Keratinocyte (primary cell): ENCODE measurements around the gene NDUFAB1. TPM values are rescaled to one million over a fixed set of nuclear protein-coding genes. Genes with fewer than 3 reads are reported as not detected.
"Not testable (repeated sequence)": the region's sequence is repeated elsewhere in the genome, so short reads cannot be mapped to it uniquely, and the experiment has no call there.

ENCODE experiments used
- DNase-seq: peaks from one replicate; pipeline ENCODE4 v3.0.0-alpha.2; 2011; ENCODE audit warnings: low read depth, missing footprints, low spot score
- FAIRE-seq: peaks from 2 replicates; lab custom pipeline; 2011; peaks lifted over from hg19 to GRCh38; lab: Jason Lieb, UNC
- H2AFZ ChIP-seq: 2 replicates; pipeline ENCODE4 v1.6.0; 2012; ENCODE audit warnings: low read length, control low read depth, inconsistent platforms; ENCODE audit not compliant: control insufficient read depth
- H3K27ac ChIP-seq: 2 replicates; pipeline ENCODE4 v1.5.1; 2011; ENCODE audit warnings: low read length; ENCODE audit not compliant: control insufficient read depth, insufficient read depth
- H3K27me3 ChIP-seq: 3 replicates; pipeline ENCODE4 v1.6.0; 2011; ENCODE audit warnings: low read length; ENCODE audit not compliant: control insufficient read depth, insufficient read depth; ENCODE audit errors: extremely low read depth
- H3K36me3 ChIP-seq, 2 experiments: 2 replicates in 1 of 2; 3 replicates in 1 of 2; pipeline ENCODE4 v1.5.1; 2011; ENCODE audit warnings: low read length in 2 of 2, mild to moderate bottlenecking in 1 of 2; ENCODE audit not compliant: control insufficient read depth in 2 of 2, insufficient read depth in 2 of 2; ENCODE audit errors: extremely low read depth in 1 of 2
- H3K4me1 ChIP-seq: 3 replicates; pipeline ENCODE4 v1.5.1; 2011; ENCODE audit warnings: low read length; ENCODE audit not compliant: control insufficient read depth, insufficient read depth; ENCODE audit errors: extremely low read depth
- H3K4me2 ChIP-seq: 3 replicates; pipeline ENCODE4 v1.6.0; 2011; ENCODE audit warnings: low read depth, low read length; ENCODE audit not compliant: control insufficient read depth, insufficient read depth; ENCODE audit errors: extremely low read depth
- H3K4me3 ChIP-seq, 3 experiments: fragments of 200-600 bp in 1 of 3; sonication (generic) in 1 of 3; 2 replicates in 2 of 3; 3 replicates in 1 of 3; pipeline ENCODE4 v1.5.1; 2011 to 2016; ENCODE audit warnings: low read length in 3 of 3, mild to moderate bottlenecking in 3 of 3, control low read depth in 2 of 3, inconsistent platforms in 1 of 3, low read depth in 1 of 3, mixed read lengths in 1 of 3, mixed run types in 1 of 3, moderate library complexity in 1 of 3; ENCODE audit not compliant: control insufficient read depth in 2 of 3, insufficient read depth in 2 of 3; ENCODE audit errors: extremely low read depth in 1 of 3
- H3K79me2 ChIP-seq: 2 replicates; pipeline ENCODE4 v1.6.0; 2012; ENCODE audit warnings: low read length; ENCODE audit not compliant: control insufficient read depth, insufficient read depth
- H3K9ac ChIP-seq: 3 replicates; pipeline ENCODE4 v1.6.0; 2011; ENCODE audit warnings: low read length; ENCODE audit not compliant: control insufficient read depth, insufficient read depth; ENCODE audit errors: extremely low read depth
- H3K9me1 ChIP-seq: 3 replicates; pipeline ENCODE4 v1.6.0; 2011; ENCODE audit warnings: low read length; ENCODE audit not compliant: control insufficient read depth, insufficient read depth; ENCODE audit errors: extremely low read depth
- H3K9me3 ChIP-seq: 2 replicates; pipeline ENCODE4 v1.5.1; 2012; ENCODE audit warnings: low read depth, low read length; ENCODE audit not compliant: control insufficient read depth
- H4K20me1 ChIP-seq: 3 replicates; pipeline ENCODE4 v1.6.0; 2011; ENCODE audit warnings: low read length; ENCODE audit not compliant: control insufficient read depth, insufficient read depth; ENCODE audit errors: extremely low read depth
- EZH2 ChIP-seq: IDR thresholded peaks from one replicate; pipeline ENCODE4 v1.6.1; 2012; ENCODE audit warnings: inconsistent platforms, mild to moderate bottlenecking, low read length, moderate library complexity
- dilution Hi-C: fragments of 300-500 bp; cut with MboI; formaldehyde crosslinking; loops from one replicate; pipeline ENCODE4 v1.7.0; 2020; ENCODE audit warnings: low sequenced_read_pairs; ENCODE audit not compliant: extremely low pct_ligation_motif_present
- polyA plus RNA-seq, 5 experiments: library from polyadenylated mRNA; depleted of rRNA in 3 of 5; stranded (reverse) in 3 of 5; stranded (forward) in 1 of 5; unstranded in 1 of 5; fragments of >200 nt; gene quantifications; 1 replicate in 1 of 5; 2 replicates in 3 of 5; 3 replicates in 1 of 5; pipeline versions ENCODE4 v1.2.1 to v1.2.3, GENCODE V29; 2011 to 2012; ENCODE audit warnings: missing spikeins in 2 of 5, low read depth in 1 of 5, low replicate concordance in 1 of 5
- TF ChIP-seq, protein P1 (sequence below), 3 experiments: IDR thresholded peaks in 1 of 3; conservative IDR thresholded peaks in 1 of 3; optimal IDR thresholded peaks in 1 of 3; 2 replicates in 2 of 3; 3 replicates in 1 of 3; pipeline versions ENCODE3 to v1.5.1; 2011; ENCODE audit warnings: low read length in 3 of 3, mild to moderate bottlenecking in 3 of 3, moderate library complexity in 2 of 3, control low read depth in 1 of 3, inconsistent platforms in 1 of 3; ENCODE audit not compliant: insufficient read depth in 2 of 3; ENCODE audit errors: extremely low read depth in 1 of 3

NDUFAB1 gene
- polyA plus RNA-seq, 1 donor (not counting 4 experiments of a cell fraction or from before 2014, with no cell fraction given), result 202 TPM

DNA sequence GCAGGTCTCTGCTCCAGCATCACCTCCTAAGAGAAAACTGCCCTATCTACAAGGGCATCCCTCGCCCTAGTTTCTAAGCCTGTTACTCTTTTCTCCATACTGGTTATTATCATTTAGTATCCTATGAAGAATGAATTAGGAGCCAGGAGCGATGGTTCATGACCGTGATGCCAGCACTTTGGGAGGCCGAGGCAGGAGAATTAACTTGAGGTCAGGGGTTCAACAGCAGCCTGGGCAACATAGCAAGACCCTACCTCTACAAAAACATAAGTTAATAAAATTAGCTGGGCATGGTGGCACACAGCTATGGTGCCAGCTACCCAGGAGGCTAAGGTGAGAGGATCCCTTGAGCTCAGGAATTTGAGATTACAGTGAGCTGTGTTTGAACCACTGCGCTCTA is 46.2 kb downstream of the NDUFAB1 start:
- no peaks in the 10 kb centered on the region for H3K9me1 ChIP-seq
- peaks cover 30 to 36% of the 10 kb centered on the region in 2 experiments for H3K36me3 ChIP-seq
- H3K27ac ChIP-seq, result no peak overlapping the region
- DNase-seq (no peak), FAIRE-seq (no peak)
- no peak overlapping the region for H3K9ac ChIP-seq
- no peaks in the 10 kb centered on the region for H4K20me1 ChIP-seq
- no peaks in the 10 kb centered on the region for H3K9me3 ChIP-seq
- H2AFZ ChIP-seq, result no peak overlapping the region
- no peak overlapping the region for H3K4me2 ChIP-seq
- TF ChIP-seq, protein P1, sequence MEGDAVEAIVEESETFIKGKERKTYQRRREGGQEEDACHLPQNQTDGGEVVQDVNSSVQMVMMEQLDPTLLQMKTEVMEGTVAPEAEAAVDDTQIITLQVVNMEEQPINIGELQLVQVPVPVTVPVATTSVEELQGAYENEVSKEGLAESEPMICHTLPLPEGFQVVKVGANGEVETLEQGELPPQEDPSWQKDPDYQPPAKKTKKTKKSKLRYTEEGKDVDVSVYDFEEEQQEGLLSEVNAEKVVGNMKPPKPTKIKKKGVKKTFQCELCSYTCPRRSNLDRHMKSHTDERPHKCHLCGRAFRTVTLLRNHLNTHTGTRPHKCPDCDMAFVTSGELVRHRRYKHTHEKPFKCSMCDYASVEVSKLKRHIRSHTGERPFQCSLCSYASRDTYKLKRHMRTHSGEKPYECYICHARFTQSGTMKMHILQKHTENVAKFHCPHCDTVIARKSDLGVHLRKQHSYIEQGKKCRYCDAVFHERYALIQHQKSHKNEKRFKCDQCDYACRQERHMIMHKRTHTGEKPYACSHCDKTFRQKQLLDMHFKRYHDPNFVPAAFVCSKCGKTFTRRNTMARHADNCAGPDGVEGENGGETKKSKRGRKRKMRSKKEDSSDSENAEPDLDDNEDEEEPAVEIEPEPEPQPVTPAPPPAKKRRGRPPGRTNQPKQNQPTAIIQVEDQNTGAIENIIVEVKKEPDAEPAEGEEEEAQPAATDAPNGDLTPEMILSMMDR (optimal IDR thresholded peaks at IDR 0.05 in 1 of 3, IDR thresholded peaks at IDR 0.05 in 1 of 3, conservative IDR thresholded peaks at IDR 0.05 in 1 of 3; ENCODE audit: extremely low read depth in 1 of 3, insufficient read depth in 2 of 3, low read length in 3 of 3), result no peak
- no peak for TF ChIP-seq EZH2
- dilution Hi-C loops, result no loop called here
- no peaks in the 10 kb centered on the region for H3K79me2 ChIP-seq
- no peaks in the 10 kb centered on the region for H3K4me1 ChIP-seq
- no peak overlapping the region for H3K4me3 ChIP-seq
- H3K27me3 ChIP-seq, result no peaks in the 10 kb centered on the region

DNA sequence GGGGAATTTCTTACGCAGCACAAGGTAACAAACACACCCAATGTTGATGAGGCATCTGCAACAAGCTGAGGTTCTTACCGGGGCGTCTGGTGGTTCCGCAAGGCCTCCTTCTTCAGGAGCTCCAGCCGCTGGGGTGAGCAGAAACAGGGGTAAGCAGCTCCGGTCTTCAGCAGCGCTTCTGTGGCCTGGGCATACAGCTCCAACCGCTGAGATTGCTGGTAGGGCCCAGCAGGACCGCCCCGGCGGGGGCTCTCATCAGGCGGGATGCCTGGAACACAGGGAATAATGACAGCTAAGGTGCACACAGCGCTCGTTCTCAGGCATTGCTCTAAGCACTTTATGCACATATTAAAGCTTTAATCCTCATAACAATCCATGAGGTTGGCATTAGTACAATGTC is 51.7 kb downstream of the NDUFAB1 start:
- Histone ChIP-seq H3K36me3 (peaks cover 20 to 42% of the 10 kb centered on the region in 2 experiments), H3K4me3 (no peak overlapping the region), H4K20me1 (no peaks in the 10 kb centered on the region), H3K79me2 (no peaks in the 10 kb centered on the region), H3K9me3 (no peaks in the 10 kb centered on the region), H3K27ac (no peak overlapping the region), H3K27me3 (no peaks in the 10 kb centered on the region), H3K4me1 (peaks cover under 1% of the 10 kb centered on the region), H3K4me2 (no peak overlapping the region), H3K9ac (no peak overlapping the region), H3K9me1 (no peaks in the 10 kb centered on the region), H2AFZ (no peak overlapping the region)
- TF ChIP-seq EZH2, result no peak
- TF ChIP-seq, protein P1 (optimal IDR thresholded peaks at IDR 0.05 in 1 of 3, IDR thresholded peaks at IDR 0.05 in 1 of 3, conservative IDR thresholded peaks at IDR 0.05 in 1 of 3; ENCODE audit: extremely low read depth in 1 of 3, insufficient read depth in 2 of 3, low read length in 3 of 3), result no peak
- FAIRE-seq, result no peak
- dilution Hi-C loops, result no loop called here
- DNase-seq, result no peak

DNA sequence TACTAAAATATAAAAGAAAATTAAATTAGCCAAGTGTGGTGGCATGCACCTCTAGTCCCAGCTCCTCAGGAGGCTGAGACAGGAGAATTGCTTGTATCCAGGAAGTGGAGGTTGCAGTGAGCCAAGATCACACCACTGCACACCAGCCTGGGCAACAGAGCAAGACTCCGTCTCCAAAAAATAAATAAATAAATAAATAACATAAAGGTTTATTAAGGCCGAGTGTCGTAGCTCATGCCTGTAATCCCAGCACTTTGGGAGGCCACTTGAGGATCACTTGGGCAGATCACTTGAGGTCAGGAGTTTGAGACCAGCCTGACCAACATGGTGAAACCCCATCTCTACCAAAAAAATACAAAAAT is 55.3 kb downstream of the NDUFAB1 start:
- H3K79me2 ChIP-seq, H3K4me2 ChIP-seq, DNase-seq, H3K9me3 ChIP-seq, H3K9me1 ChIP-seq, dilution Hi-C loops, H3K27ac ChIP-seq, H3K9ac ChIP-seq, H2AFZ ChIP-seq, FAIRE-seq, H4K20me1 ChIP-seq, H3K4me3 ChIP-seq, H3K27me3 ChIP-seq: not testable (repeated sequence)
- H3K36me3 ChIP-seq, result peaks cover 10 to 34% of the 10 kb centered on the region in 2 experiments
- peaks cover 25% of the 10 kb centered on the region for H3K4me1 ChIP-seq
